Endothelial cell of umbilical vein (primary cell): ENCODE measurements around the gene FBN2. TPM values are rescaled to one million over a fixed set of nuclear protein-coding genes. Genes with fewer than 3 reads are reported as not detected.

Experiments
- BruUV-seq: library from RNA; stranded (reverse); fragments of 400-500 nt; replicated peaks from 2 replicates; lab custom pipeline; 2021; lab: Mats Ljungman, UMichigan
- CTCF ChIA-PET: fragments of 300-600, 350-600 bp; sonication (Branson Sonifier 250); formaldehyde crosslinking; loops from one replicate; lab custom pipeline; 2021; ENCODE audit warnings: antibody characterized with exemption, inconsistent platforms; lab: Charles Lee
- POLR2A ChIA-PET: fragments of 300-600, 350-600 bp; sonication (Branson Sonifier 250); formaldehyde crosslinking; loops from one replicate; lab custom pipeline; 2021; ENCODE audit warnings: antibody characterized with exemption, inconsistent platforms; lab: Charles Lee
- DNase-seq: peaks from one replicate; pipeline ENCODE4 v3.0.0-alpha.2; 2011; ENCODE audit warnings: low read depth, low spot score
- FAIRE-seq: peaks from 2 replicates; lab custom pipeline; 2011; peaks lifted over from hg19 to GRCh38; lab: Jason Lieb, UNC
- H2AFZ ChIP-seq: 2 replicates; pipeline ENCODE4 v1.6.0; 2012; ENCODE audit warnings: low read depth, low read length, control low read depth, inconsistent platforms
- H3K27ac ChIP-seq: 2 replicates; pipeline ENCODE4 v1.5.1; 2011; ENCODE audit warnings: low read depth, mild to moderate bottlenecking, control low read depth, low read length, moderate library complexity; ENCODE audit not compliant: insufficient read depth
- H3K27me3 ChIP-seq, 2 experiments: 2 replicates each; pipeline versions ENCODE4 v1.6.0 to v1.6.1; 2011; ENCODE audit warnings: low read length in 2 of 2, mixed read lengths in 1 of 2; ENCODE audit not compliant: control insufficient read depth in 2 of 2, insufficient read depth in 2 of 2
- H3K36me3 ChIP-seq, 2 experiments: 2 replicates in 1 of 2; 3 replicates in 1 of 2; pipeline ENCODE4 v1.5.1; 2011; ENCODE audit warnings: low read length in 2 of 2, mild to moderate bottlenecking in 1 of 2, moderate library complexity in 1 of 2; ENCODE audit not compliant: control insufficient read depth in 2 of 2, insufficient read depth in 2 of 2; ENCODE audit errors: extremely low read depth in 1 of 2
- H3K4me1 ChIP-seq: 3 replicates; pipeline ENCODE4 v1.5.1; 2011; ENCODE audit warnings: mild to moderate bottlenecking, low read length; ENCODE audit not compliant: control insufficient read depth, insufficient read depth; ENCODE audit errors: extremely low read depth
- H3K4me2 ChIP-seq: 2 replicates; pipeline ENCODE4 v1.6.1; 2011; ENCODE audit warnings: low read length, control low read depth, mixed read lengths; ENCODE audit not compliant: insufficient read depth
- H3K4me3 ChIP-seq, 3 experiments: fragments of 200-600 bp in 1 of 3; sonication (generic), shearing (Covaris generic) in 1 of 3; replicated peaks in 1 of 3; 2 replicates each; pipeline ENCODE4 v1.5.1; 2011 to 2016; ENCODE audit warnings: control low read depth in 3 of 3, low read length in 3 of 3, mild to moderate bottlenecking in 2 of 3, inconsistent platforms in 1 of 3, low read depth in 1 of 3, moderate library complexity in 1 of 3; ENCODE audit not compliant: insufficient read depth in 1 of 3
- H3K79me2 ChIP-seq: 2 replicates; pipeline ENCODE4 v1.6.0; 2012; ENCODE audit warnings: low read length, inconsistent platforms; ENCODE audit not compliant: control insufficient read depth, insufficient read depth
- H3K9ac ChIP-seq: replicated peaks from 2 replicates; pipeline ENCODE3; 2011; ENCODE audit warnings: low read length, control low read depth; ENCODE audit not compliant: insufficient read depth; ENCODE audit errors: extremely low read depth
- H3K9me1 ChIP-seq: replicated peaks from 3 replicates; pipeline ENCODE4 v1.6.0; 2011; ENCODE audit warnings: mild to moderate bottlenecking, low read length; ENCODE audit not compliant: control insufficient read depth, insufficient read depth; ENCODE audit errors: extremely low read depth
- H3K9me3 ChIP-seq: replicated peaks from 2 replicates; pipeline ENCODE4 v1.5.1; 2012; ENCODE audit warnings: low read length, inconsistent platforms; ENCODE audit not compliant: control insufficient read depth, insufficient read depth
- H4K20me1 ChIP-seq: replicated peaks from 2 replicates; pipeline ENCODE3; 2011; ENCODE audit warnings: mild to moderate bottlenecking, low read length; ENCODE audit not compliant: control insufficient read depth, insufficient read depth; ENCODE audit errors: extremely low read depth
- EZH2 ChIP-seq: IDR thresholded peaks from 2 replicates; pipeline ENCODE4 v1.6.1; 2012; ENCODE audit warnings: borderline replicate concordance, low read depth, mild to moderate bottlenecking, moderate library complexity, low read length, inconsistent platforms; ENCODE audit not compliant: severe bottlenecking
- FOS ChIP-seq: IDR thresholded peaks from 2 replicates; pipeline ENCODE4 v1.6.1; 2011; ENCODE audit warnings: mild to moderate bottlenecking, low read length, moderate library complexity, borderline replicate concordance; ENCODE audit not compliant: insufficient read depth
- GATA2 ChIP-seq: IDR thresholded peaks from 2 replicates; pipeline ENCODE4 v1.7.0; 2011; ENCODE audit warnings: low read depth, mild to moderate bottlenecking, moderate library complexity, mixed read lengths, low read length; ENCODE audit not compliant: insufficient read length, insufficient read depth
- JUN ChIP-seq: IDR thresholded peaks from 2 replicates; pipeline ENCODE4 v1.6.1; 2011; ENCODE audit warnings: borderline replicate concordance, low read depth; ENCODE audit not compliant: insufficient read length, insufficient read depth
- MYC ChIP-seq: IDR thresholded peaks from one replicate; pipeline ENCODE4 v1.6.1; 2011; ENCODE audit warnings: mild to moderate bottlenecking, low read depth, low read length
- POLR2A ChIP-seq: IDR thresholded peaks from 2 replicates; pipeline ENCODE4 v1.6.1; 2012; ENCODE audit warnings: low read depth, mild to moderate bottlenecking, control low read depth, low read length
- POLR2AphosphoS5 ChIP-seq: IDR thresholded peaks from 2 replicates; pipeline ENCODE4 v1.6.1; 2012; ENCODE audit warnings: low read depth, mild to moderate bottlenecking, control low read depth, low read length, moderate library complexity; ENCODE audit not compliant: insufficient read depth
- dilution Hi-C: fragments of 300-500 bp; cut with MboI; formaldehyde crosslinking; loops from one replicate; pipeline ENCODE4 v1.15.0; 2019; ENCODE audit warnings: low sequenced_read_pairs; ENCODE audit not compliant: extremely low pct_ligation_motif_present
- intact Hi-C: fragments of 100-400 bp; cut with micrococcal nuclease; formaldehyde crosslinking; loops from one replicate; pipeline ENCODE4 v1.10.0; 2022
- polyA plus RNA-seq, 4 experiments: library from polyadenylated mRNA; depleted of rRNA in 3 of 4; stranded (reverse) in 3 of 4; unstranded in 1 of 4; fragments of >200 nt; gene quantifications; 2 replicates each; pipeline versions ENCODE4 v1.2.1 to v1.2.3, GENCODE V29; 2011 to 2012; ENCODE audit warnings: missing spikeins in 1 of 4
- total RNA-seq: library from RNA; stranded (reverse); gene quantifications from 2 replicates; pipeline ENCODE4 v1.2.3, GENCODE V29; 2021
- TF ChIP-seq, protein P1 (sequence below): IDR thresholded peaks from 2 replicates; pipeline ENCODE4 v1.6.1; 2011; ENCODE audit not compliant: insufficient read depth, insufficient read length
- TF ChIP-seq, protein P2 (sequence below), 2 donors: IDR thresholded peaks; 1 replicate in 1 of 2; 2 replicates in 1 of 2; pipeline ENCODE4 v1.5.1; 2011; ENCODE audit warnings: low read length in 2 of 2, mild to moderate bottlenecking in 2 of 2, moderate library complexity in 2 of 2, control low read depth in 1 of 2, inconsistent platforms in 1 of 2, low read depth in 1 of 2; ENCODE audit not compliant: insufficient read depth in 1 of 2; ENCODE audit errors: extremely low read depth in 1 of 2

Gene FBN2
- total and polyA plus RNA-seq, 2 donors (not counting 3 experiments of a cell fraction or from before 2014, with no cell fraction given): 21.8 to 57.4 TPM

DNA sequence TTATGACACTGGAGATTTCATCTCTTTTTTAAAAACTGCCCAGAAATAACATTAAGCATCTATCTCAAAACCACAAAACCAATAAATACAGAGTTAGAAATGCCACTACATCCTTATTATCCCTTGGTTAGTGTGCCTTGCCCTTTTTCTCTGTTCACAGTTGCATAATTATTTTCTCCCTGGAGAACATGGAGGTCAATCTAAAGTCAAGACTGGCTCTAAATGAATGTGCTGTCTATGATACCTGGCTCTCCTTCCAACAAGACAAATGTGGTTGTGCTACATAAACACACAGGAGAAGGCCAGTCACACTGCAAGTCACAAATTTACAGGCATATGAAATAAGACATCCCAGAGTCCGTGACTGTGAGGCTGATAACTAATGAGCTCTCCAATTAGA is 2.8 kb downstream of the FBN2 start:
- Histone ChIP-seq H4K20me1 (no peaks in the 10 kb centered on the region), H3K27ac (no peak overlapping the region), H3K27me3 (no peaks in the 10 kb centered on the region), H3K4me1 (peaks cover 2% of the 10 kb centered on the region), H3K4me3 (no peak overlapping the region), H3K4me2 (no peak overlapping the region), H3K9me3 (no peaks in the 10 kb centered on the region), H3K79me2 (no peaks in the 10 kb centered on the region), H3K9me1 (no peaks in the 10 kb centered on the region), H3K36me3 (no peaks in the 10 kb centered on the region), H2AFZ (no peak overlapping the region), H3K9ac (no peak overlapping the region)
- DNase-seq (no peak), FAIRE-seq (no peak)
- intact Hi-C loops: loop anchor here (5.0 kb wide), 2 partner anchors 123 to 292 kb away; no protein-coding TSS in a partner anchor
- BruUV-seq: no TSS peak
- dilution Hi-C loops: no loop called here
- ChIA-PET CTCF (interaction anchor here (1.6 kb wide), 1 partner anchor 309 kb away, joined by 5 read pairs; no protein-coding TSS in a partner anchor), POLR2A (no interaction called here)
- TF ChIP-seq GATA2: no peak
- TF ChIP-seq, protein P1, sequence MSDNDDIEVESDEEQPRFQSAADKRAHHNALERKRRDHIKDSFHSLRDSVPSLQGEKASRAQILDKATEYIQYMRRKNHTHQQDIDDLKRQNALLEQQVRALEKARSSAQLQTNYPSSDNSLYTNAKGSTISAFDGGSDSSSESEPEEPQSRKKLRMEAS: no peak
- TF ChIP-seq POLR2AphosphoS5: no peak
- TF ChIP-seq EZH2: no peak
- TF ChIP-seq JUN: no peak
- no peak for TF ChIP-seq MYC
- TF ChIP-seq, protein P2, sequence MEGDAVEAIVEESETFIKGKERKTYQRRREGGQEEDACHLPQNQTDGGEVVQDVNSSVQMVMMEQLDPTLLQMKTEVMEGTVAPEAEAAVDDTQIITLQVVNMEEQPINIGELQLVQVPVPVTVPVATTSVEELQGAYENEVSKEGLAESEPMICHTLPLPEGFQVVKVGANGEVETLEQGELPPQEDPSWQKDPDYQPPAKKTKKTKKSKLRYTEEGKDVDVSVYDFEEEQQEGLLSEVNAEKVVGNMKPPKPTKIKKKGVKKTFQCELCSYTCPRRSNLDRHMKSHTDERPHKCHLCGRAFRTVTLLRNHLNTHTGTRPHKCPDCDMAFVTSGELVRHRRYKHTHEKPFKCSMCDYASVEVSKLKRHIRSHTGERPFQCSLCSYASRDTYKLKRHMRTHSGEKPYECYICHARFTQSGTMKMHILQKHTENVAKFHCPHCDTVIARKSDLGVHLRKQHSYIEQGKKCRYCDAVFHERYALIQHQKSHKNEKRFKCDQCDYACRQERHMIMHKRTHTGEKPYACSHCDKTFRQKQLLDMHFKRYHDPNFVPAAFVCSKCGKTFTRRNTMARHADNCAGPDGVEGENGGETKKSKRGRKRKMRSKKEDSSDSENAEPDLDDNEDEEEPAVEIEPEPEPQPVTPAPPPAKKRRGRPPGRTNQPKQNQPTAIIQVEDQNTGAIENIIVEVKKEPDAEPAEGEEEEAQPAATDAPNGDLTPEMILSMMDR (IDR thresholded peaks at IDR 0.05; ENCODE audit: extremely low read depth in 1 of 2, insufficient read depth in 1 of 2, low read depth in 1 of 2, low read length in 2 of 2): no peak
- TF ChIP-seq POLR2A: no peak
- TF ChIP-seq FOS: no peak
